Retinal pigment epithelial cell (primary cell): ENCODE data around the gene ZDHHC12.

Source experiments
- DNase-seq: peaks from one replicate; pipeline ENCODE4 v3.0.0-alpha.2; 2010; ENCODE audit warnings: low read depth
- H3K4me3 ChIP-seq: 2 replicates; pipeline ENCODE4 v1.5.1; 2011; ENCODE audit warnings: mild to moderate bottlenecking, low read length, control low read depth, moderate library complexity
- CTCF ChIP-seq: conservative IDR thresholded peaks from 2 replicates; pipeline ENCODE4 v1.5.1; 2011; ENCODE audit warnings: low read depth, low read length, control low read depth, inconsistent platforms

The ZDHHC12 gene

GRCh38 chr9:128684325-128685199 lies 39.4 kb downstream of the ZDHHC12 start:
- H3K4me3 ChIP-seq, result peak overlapping the region; percentile 85
- peak; percentile 50 for DNase-seq
- TF ChIP-seq CTCF, result no peak

- no peak for DNase-seq
- peak overlapping the region; percentile 85 for H3K4me3 ChIP-seq
These were observed 39.9 kb downstream of the ZDHHC12 start for GRCh38 chr9:128684065-128684324.

GRCh38 chr9:128683340-128684064 lies 40.4 kb downstream of the ZDHHC12 start:
- TF ChIP-seq CTCF, result no peak
- DNase-seq, result peak; percentile 79
- peak overlapping the region; percentile 85 for H3K4me3 ChIP-seq

More at GRCh38 chr9:128684065-128684324, 39.9 kb downstream of the ZDHHC12 start:
- TF ChIP-seq CTCF, result no peak

GRCh38 chr9:128677794-128678193 lies 46.1 kb downstream of the ZDHHC12 start:
- H3K4me3 ChIP-seq, result no peak overlapping the region
- no peak for DNase-seq

GRCh38 chr9:128675382-128675781 lies 48.5 kb downstream of the ZDHHC12 start:
- no peak for TF ChIP-seq CTCF
- no peak for DNase-seq
- H3K4me3 ChIP-seq, result no peak overlapping the region

More at GRCh38 chr9:128677794-128678193, 46.1 kb downstream of the ZDHHC12 start:
- no peak for TF ChIP-seq CTCF
